Activated T-helper 1 cell treated with anti-CD3 and anti-CD28 coated beads, Interleukin-12 subunit alpha, Interleukin-12 subunit beta, Interleukin-2, Interleukin-4 antibody, amounts not matched to agents 30 ng/mL and 10 ng/mL and 1 ng/mL, durations not matched to agents 14 hours and 24 hours and 36 hours (primary cell): ENCODE results near the gene DNAJC17. TPM values are rescaled to one million over a fixed set of nuclear protein-coding genes. Genes with fewer than 3 reads are reported as not detected.
A peak's percentile ranks its signal among the peaks of the same experiment; 100 is the strongest.

ENCODE experiments used
- DNase-seq: peaks from one replicate; pipeline ENCODE4 v3.0.0; 2021; ENCODE audit warnings: low spot score
- H3K27ac Mint-ChIP-seq: one replicate; pipeline ENCODE4 v1.8.0; 2021; ENCODE audit warnings: mild to moderate bottlenecking, mixed read lengths
- H3K27me3 Mint-ChIP-seq: one replicate; pipeline ENCODE4 v1.8.0; 2022; ENCODE audit warnings: mild to moderate bottlenecking, moderate library complexity, mixed read lengths; ENCODE audit not compliant: insufficient read depth
- H3K36me3 Mint-ChIP-seq: one replicate; pipeline ENCODE4 v1.8.0; 2021; ENCODE audit warnings: low read depth, mixed read lengths
- H3K4me1 Mint-ChIP-seq: one replicate; pipeline ENCODE4 v1.8.0; 2021; ENCODE audit warnings: low read depth, mixed read lengths
- H3K4me3 Mint-ChIP-seq: one replicate; pipeline ENCODE4 v1.8.0; 2021; ENCODE audit warnings: mild to moderate bottlenecking, moderate library complexity, mixed read lengths
- H3K9me3 Mint-ChIP-seq: one replicate; pipeline ENCODE4 v1.8.0; 2021; ENCODE audit warnings: mixed read lengths
- intact Hi-C: fragments of 100-400 bp; cut with micrococcal nuclease; formaldehyde crosslinking; loops from one replicate; pipeline ENCODE4 v1.15.1; 2024
- total RNA-seq: library from RNA; stranded (reverse); gene quantifications from 2 replicates; pipeline ENCODE4 v1.2.3, GENCODE V29; 2022

The DNAJC17 gene
- total RNA-seq, 1 donor from 2014 or later = 52.5 TPM

- H3K27ac Mint-ChIP-seq = no peak overlapping the region
- no peak overlapping the region for H3K4me3 Mint-ChIP-seq
- peaks cover 14% of the 10 kb centered on the region for H3K36me3 Mint-ChIP-seq
- no peaks in the 10 kb centered on the region for H3K9me3 Mint-ChIP-seq
- no peak for DNase-seq
- H3K27me3 Mint-ChIP-seq = no peaks in the 10 kb centered on the region
- intact Hi-C loops = no loop called here
- H3K4me1 Mint-ChIP-seq = peaks cover 8% of the 10 kb centered on the region
These were observed 31.3 kb downstream of the DNAJC17 start for GRCh38 chr15:40775740-40776536.

GRCh38 chr15:40775007-40775406, 32.3 kb downstream of the DNAJC17 start:
- DNase-seq = no peak
- no peaks in the 10 kb centered on the region for H3K9me3 Mint-ChIP-seq
- peaks cover 12% of the 10 kb centered on the region for H3K4me1 Mint-ChIP-seq
- intact Hi-C loops = no loop called here
- H3K36me3 Mint-ChIP-seq = peaks cover 15% of the 10 kb centered on the region
- H3K27ac Mint-ChIP-seq = no peak overlapping the region
- H3K27me3 Mint-ChIP-seq = no peaks in the 10 kb centered on the region
- no peak overlapping the region for H3K4me3 Mint-ChIP-seq

GRCh38 chr15:40773902-40774301, 33.4 kb downstream of the DNAJC17 start:
- Mint-ChIP-seq H3K27me3 (no peaks in the 10 kb centered on the region), H3K4me3 (no peak overlapping the region)

GRCh38 chr15:40773496-40773895, 33.8 kb downstream of the DNAJC17 start:
- Mint-ChIP-seq H3K4me1 (peaks cover 26% of the 10 kb centered on the region), H3K27ac (no peak overlapping the region), H3K4me3 (no peak overlapping the region), H3K27me3 (no peaks in the 10 kb centered on the region), H3K36me3 (peaks cover 18% of the 10 kb centered on the region), H3K9me3 (no peaks in the 10 kb centered on the region)
- intact Hi-C loops = no loop called here
- DNase-seq = no peak

More at GRCh38 chr15:40773902-40774301, 33.4 kb downstream of the DNAJC17 start:
- no peak overlapping the region for H3K27ac Mint-ChIP-seq
- intact Hi-C loops = no loop called here
- H3K4me1 Mint-ChIP-seq = peaks cover 22% of the 10 kb centered on the region
- H3K36me3 Mint-ChIP-seq = peaks cover 18% of the 10 kb centered on the region
- H3K9me3 Mint-ChIP-seq = no peaks in the 10 kb centered on the region
- DNase-seq = no peak

GRCh38 chr15:40772014-40772413, 35.3 kb downstream of the DNAJC17 start:
- intact Hi-C loops = no loop called here
- Mint-ChIP-seq H3K27me3 (no peaks in the 10 kb centered on the region), H3K9me3 (no peaks in the 10 kb centered on the region), H3K36me3 (peaks cover 18% of the 10 kb centered on the region), H3K4me1 (peaks cover 25% of the 10 kb centered on the region), H3K4me3 (no peak overlapping the region), H3K27ac (no peak overlapping the region)
- DNase-seq = no peak

GRCh38 chr15:40771242-40771641, 36.0 kb downstream of the DNAJC17 start:
- Mint-ChIP-seq H3K27ac (no peak overlapping the region), H3K9me3 (no peaks in the 10 kb centered on the region), H3K36me3 (peaks cover 12% of the 10 kb centered on the region), H3K4me1 (peaks cover 18% of the 10 kb centered on the region), H3K27me3 (no peaks in the 10 kb centered on the region), H3K4me3 (no peak overlapping the region)
- intact Hi-C loops = no loop called here
- DNase-seq = no peak

- intact Hi-C loops = no loop called here
- H3K27ac Mint-ChIP-seq = peak overlapping the region; percentile 81
- no peak for DNase-seq
- H3K4me1 Mint-ChIP-seq = peaks cover 24% of the 10 kb centered on the region
- H3K4me3 Mint-ChIP-seq = no peak overlapping the region
- H3K9me3 Mint-ChIP-seq = no peaks in the 10 kb centered on the region
- H3K36me3 Mint-ChIP-seq = peaks cover 13% of the 10 kb centered on the region
- no peaks in the 10 kb centered on the region for H3K27me3 Mint-ChIP-seq
These were observed 37.0 kb downstream of the DNAJC17 start for GRCh38 chr15:40770147-40770721.

- H3K27ac Mint-ChIP-seq = peak within 1 kb of the TSS; percentile 81
- peak within 1 kb of the TSS; percentile 35 for H3K4me3 Mint-ChIP-seq
- no peak for DNase-seq
- H3K9me3 Mint-ChIP-seq = no peaks in the 10 kb centered on the region
- H3K36me3 Mint-ChIP-seq = peaks cover 15% of the 10 kb centered on the region
- intact Hi-C loops = no loop called here
- H3K27me3 Mint-ChIP-seq = no peaks in the 10 kb centered on the region
- peaks cover 31% of the 10 kb centered on the region for H3K4me1 Mint-ChIP-seq
These were observed 37.8 kb downstream of the DNAJC17 start, which contains the start of gene C15orf62 for GRCh38 chr15:40769274-40770146. Gene C15orf62 (plus strand): TSS chr15:40769980. CDS start chr15:40770496, 516 bp downstream.

- peaks cover 15% of the 10 kb centered on the region for H3K36me3 Mint-ChIP-seq
- H3K27me3 Mint-ChIP-seq = no peaks in the 10 kb centered on the region
- H3K9me3 Mint-ChIP-seq = no peaks in the 10 kb centered on the region
- intact Hi-C loops = no loop called here
- H3K27ac Mint-ChIP-seq = peak overlapping the region; percentile 81
- H3K4me1 Mint-ChIP-seq = peaks cover 34% of the 10 kb centered on the region
- H3K4me3 Mint-ChIP-seq = no peak overlapping the region
- DNase-seq = no peak
These were observed 38.6 kb downstream of the DNAJC17 start for GRCh38 chr15:40768521-40769273.

GRCh38 chr15:40767838-40768500, 39.3 kb downstream of the DNAJC17 start:
- Mint-ChIP-seq H3K4me1 (peaks cover 34% of the 10 kb centered on the region), H3K36me3 (peaks cover 12% of the 10 kb centered on the region), H3K27ac (no peak overlapping the region), H3K4me3 (no peak overlapping the region), H3K9me3 (no peaks in the 10 kb centered on the region), H3K27me3 (no peaks in the 10 kb centered on the region)
- intact Hi-C loops = no loop called here
- no peak for DNase-seq

GRCh38 chr15:40766906-40767837, 40.1 kb downstream of the DNAJC17 start:
- intact Hi-C loops = no loop called here
- no peaks in the 10 kb centered on the region for H3K27me3 Mint-ChIP-seq
- DNase-seq = no peak
- H3K9me3 Mint-ChIP-seq = no peaks in the 10 kb centered on the region
- H3K27ac Mint-ChIP-seq = no peak overlapping the region
- H3K36me3 Mint-ChIP-seq = peaks cover 11% of the 10 kb centered on the region
- peaks cover 34% of the 10 kb centered on the region for H3K4me1 Mint-ChIP-seq
- no peak overlapping the region for H3K4me3 Mint-ChIP-seq
